ENCODE measurements around the gene ZDHHC19.

GRCh38 chr3:196215493-196216020 is 4.4 kb upstream of the ZDHHC19 start:
- no peak for TF ChIP-seq CTCF (IDR thresholded peaks at IDR 0.05)
- TF ChIP-seq POLR2A (IDR thresholded peaks at IDR 0.05), result no peak
